GM23248 (cell line): Measurements from ENCODE around the gene SSR1. TPM values are rescaled to one million over a fixed set of nuclear protein-coding genes. Genes with fewer than 3 reads are reported as not detected.

Source experiments
- DNase-seq: peaks from one replicate; pipeline ENCODE4 v3.0.0-alpha.2; 2015
- H2AFZ ChIP-seq: fragments of 200-600 bp; sonication (generic); 2 replicates; pipeline ENCODE4 v1.6.1; 2016; ENCODE audit warnings: antibody characterized with exemption
- H3F3A ChIP-seq: fragments of 200-600 bp; sonication (generic); 2 replicates; pipeline ENCODE4 v1.6.1; 2016; ENCODE audit warnings: mild to moderate bottlenecking, antibody characterized with exemption, mixed run types; ENCODE audit not compliant: insufficient read depth
- H3K27ac ChIP-seq: fragments of 200-600 bp; sonication (generic); 2 replicates; pipeline ENCODE4 v1.5.1; 2016; ENCODE audit warnings: mild to moderate bottlenecking
- H3K27me3 ChIP-seq: fragments of 200-600 bp; sonication (generic); replicated peaks from 2 replicates; pipeline ENCODE4 v1.6.1; 2016; ENCODE audit warnings: mild to moderate bottlenecking; ENCODE audit not compliant: insufficient read depth
- H3K36me3 ChIP-seq: fragments of 200-600 bp; sonication (generic); 2 replicates; pipeline ENCODE4 v1.6.1; 2016; ENCODE audit warnings: low read depth, mild to moderate bottlenecking
- H3K4me1 ChIP-seq: fragments of 200-600 bp; sonication (generic); 2 replicates; pipeline ENCODE4 v1.6.1; 2016; ENCODE audit warnings: mild to moderate bottlenecking; ENCODE audit not compliant: insufficient read depth
- H3K4me2 ChIP-seq: fragments of 200-600 bp; sonication (generic); one replicate; pipeline ENCODE4 v1.6.1; 2016; ENCODE audit warnings: mild to moderate bottlenecking; ENCODE audit not compliant: unreplicated experiment
- H3K4me3 ChIP-seq: fragments of 200-600 bp; sonication (generic); 2 replicates; pipeline ENCODE4 v1.5.1; 2016; ENCODE audit warnings: mild to moderate bottlenecking
- H3K79me2 ChIP-seq: fragments of 200-600 bp; sonication (generic); 2 replicates; pipeline ENCODE4 v1.6.1; 2016; ENCODE audit warnings: mild to moderate bottlenecking; ENCODE audit not compliant: insufficient read depth
- H3K9ac ChIP-seq: fragments of 200-600 bp; sonication (generic); 2 replicates; pipeline ENCODE4 v1.6.1; 2016; ENCODE audit warnings: mild to moderate bottlenecking
- H3K9me2 ChIP-seq: fragments of 200-600 bp; sonication (generic); 2 replicates; pipeline ENCODE4 v1.6.1; 2016; ENCODE audit warnings: mixed run types, mild to moderate bottlenecking, moderate library complexity; ENCODE audit not compliant: insufficient read depth
- H3K9me3 ChIP-seq: fragments of 200-600 bp; sonication (generic); one replicate; pipeline ENCODE4 v1.6.1; 2017; ENCODE audit warnings: low read depth
- H4K20me1 ChIP-seq: fragments of 200-600 bp; sonication (generic); 2 replicates; pipeline ENCODE4 v1.6.0; 2016; ENCODE audit not compliant: insufficient read depth
- EZH2 ChIP-seq: fragments of 200-600 bp; sonication (generic); IDR thresholded peaks from 2 replicates; pipeline ENCODE4 v1.6.1; 2018; ENCODE audit warnings: antibody characterized with exemption, mild to moderate bottlenecking; ENCODE audit not compliant: insufficient read depth, poor library complexity, severe bottlenecking
- EZH2phosphoT487 ChIP-seq: fragments of 200-600 bp; sonication (generic); IDR thresholded peaks from 2 replicates; pipeline ENCODE4 v1.6.1; 2018; ENCODE audit warnings: antibody characterized with exemption, moderate library complexity, mild to moderate bottlenecking, low read depth; ENCODE audit not compliant: insufficient read depth
- WGBS, 2 experiments: methylation state at CpG; one replicate each; pipeline ENCODE4 v1.1.6; 2015 to 2017; ENCODE audit warnings: low lambda C conversion rate in 2 of 2, low coverage in 1 of 2; ENCODE audit errors: missing lambda C conversion rate in 2 of 2; 5-methylcytosine and 5-hydroxymethylcytosine counted together
- in situ Hi-C: fragments of 300-500 bp; cut with MboI; formaldehyde crosslinking; loops from 2 replicates; pipeline ENCODE4 v1.15.0; 2020
- polyA plus RNA-seq: library from polyadenylated mRNA; unstranded; fragments of >200 nt; fragmentation: Nextera tagmentation; extraction: Ambion mirVana; gene quantifications from 2 replicates; pipeline ENCODE4 v1.2.1, GENCODE V29; 2016
- total RNA-seq: library from RNA; depleted of rRNA; stranded (reverse); fragments of >200 nt; shearing (Covaris generic); gene quantifications from 2 replicates; pipeline ENCODE4 v1.2.3, GENCODE V29; 2014

The SSR1 gene
- total and polyA plus RNA-seq, 2 experiments from 2014 or later, result 180 to 241 TPM

DNA sequence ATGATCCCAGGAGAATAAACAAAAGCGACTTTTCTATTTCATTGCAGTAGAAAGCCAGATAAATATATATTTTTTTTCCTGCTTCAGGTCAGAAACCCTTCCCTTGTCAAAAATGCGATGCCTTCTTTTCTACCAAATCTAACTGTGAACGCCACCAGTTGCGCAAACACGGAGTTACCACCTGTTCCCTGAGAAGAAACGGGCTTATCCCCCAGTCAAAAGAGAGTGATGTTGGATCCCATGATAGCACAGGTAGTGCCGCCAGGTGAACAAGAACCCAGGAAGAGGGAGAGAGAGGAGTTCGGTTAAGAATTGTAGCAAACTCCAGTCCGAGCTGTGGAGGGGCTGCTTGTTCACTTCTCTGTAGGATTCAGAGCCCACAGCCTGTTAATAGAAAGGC lies 72.6 kb downstream of the SSR1 start:
- WGBS, 2 experiments, result 92 to 96% methylated on average over 9 of the region's 9 CpGs
- DNase-seq, result no peak
- no peak overlapping the region for H3K9ac ChIP-seq
- peaks cover 16% of the 10 kb centered on the region for H3K4me1 ChIP-seq
- H3K4me2 ChIP-seq, result no peak overlapping the region
- peaks cover 20% of the 10 kb centered on the region for H3F3A ChIP-seq
- H4K20me1 ChIP-seq, result no peaks in the 10 kb centered on the region
- H3K4me3 ChIP-seq, result no peak overlapping the region
- H3K9me2 ChIP-seq, result no peaks in the 10 kb centered on the region
- H3K9me3 ChIP-seq, result no peaks in the 10 kb centered on the region
- H2AFZ ChIP-seq, result no peak overlapping the region
- no peak overlapping the region for H3K27ac ChIP-seq
- H3K27me3 ChIP-seq, result no peaks in the 10 kb centered on the region
- H3K36me3 ChIP-seq, result peaks cover 5% of the 10 kb centered on the region; the same call in 1 of the 2 replicates
- H3K79me2 ChIP-seq, result peaks cover 82% of the 10 kb centered on the region
- in situ Hi-C loops, result loop anchor here (10.0 kb wide), 2 partner anchors 136 to 516 kb away; partner anchors contain the start of gene RREB1
- TF ChIP-seq EZH2, result no peak
- no peak for TF ChIP-seq EZH2phosphoT487

DNA sequence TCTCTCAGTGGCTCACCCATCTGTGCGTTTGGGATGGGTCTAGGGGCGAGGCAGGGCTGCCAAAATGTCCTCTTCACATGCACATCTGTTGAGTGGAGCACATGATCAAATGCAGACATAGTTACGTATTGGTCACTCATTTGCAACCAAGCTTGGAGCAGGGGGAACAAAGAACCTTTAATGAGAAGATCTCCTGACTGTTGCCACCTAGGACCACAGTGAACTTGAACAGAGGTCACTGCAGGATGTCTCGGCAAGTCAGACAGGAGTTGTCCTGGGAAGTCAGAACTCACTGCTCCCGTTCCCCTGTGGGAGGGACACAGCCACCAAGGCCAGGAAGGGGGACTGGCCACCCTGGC lies 73.4 kb downstream of the SSR1 start:
- Histone ChIP-seq H3K4me2 (no peak overlapping the region), H3K9ac (no peak overlapping the region), H3K4me1 (peaks cover 16% of the 10 kb centered on the region), H3K9me2 (no peaks in the 10 kb centered on the region), H4K20me1 (no peaks in the 10 kb centered on the region), H3K36me3 (peaks cover under 1% of the 10 kb centered on the region; the same call in 1 of the 2 replicates), H3K9me3 (no peaks in the 10 kb centered on the region), H3K27me3 (no peaks in the 10 kb centered on the region), H2AFZ (no peak overlapping the region), H3K4me3 (no peak overlapping the region), H3K27ac (no peak overlapping the region), H3K79me2 (peaks cover 82% of the 10 kb centered on the region), H3F3A (peaks cover 20% of the 10 kb centered on the region)
- TF ChIP-seq EZH2 (no peak), EZH2phosphoT487 (no peak)
- DNase-seq, result no peak
- WGBS, 2 experiments, result 77 to 79% methylated on average over 5 of the region's 5 CpGs
- in situ Hi-C loops, result no loop called here

DNA sequence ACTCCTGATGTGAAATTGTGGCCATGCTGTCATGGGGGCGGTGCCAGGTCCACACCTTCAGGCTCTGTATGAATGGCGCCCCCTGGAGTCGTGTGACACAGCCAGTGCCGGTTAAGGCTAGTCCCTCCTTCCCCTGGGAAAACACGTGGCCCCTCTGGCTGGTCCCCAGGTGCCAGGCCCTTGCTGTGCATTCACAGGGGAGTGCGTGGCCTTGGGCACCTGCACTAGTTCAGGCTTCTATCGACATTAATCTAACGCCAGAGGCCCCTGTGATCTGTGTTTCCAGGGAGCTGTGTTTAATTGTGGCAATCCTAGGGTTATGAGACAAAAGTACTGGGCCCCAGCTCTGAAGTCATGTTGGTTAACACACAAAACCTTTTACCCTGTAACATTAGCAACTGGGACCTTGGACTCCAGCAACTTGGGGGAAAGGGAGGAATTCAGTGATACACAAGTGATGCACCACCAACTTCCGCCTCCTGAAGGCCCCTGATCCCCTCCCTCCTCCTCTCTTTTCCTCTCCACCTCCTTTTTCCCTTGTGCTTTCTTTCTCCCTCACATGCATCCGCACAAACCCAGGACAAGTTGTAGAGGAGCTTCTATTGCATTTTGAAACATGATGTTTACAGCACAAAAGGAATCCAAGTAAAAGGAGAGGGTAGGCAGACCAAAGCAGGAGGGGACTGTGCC lies 74.0 kb downstream of the SSR1 start:
- TF ChIP-seq EZH2phosphoT487, result no peak
- H3K79me2 ChIP-seq, result peaks cover 82% of the 10 kb centered on the region
- in situ Hi-C loops, result no loop called here
- DNase-seq, result peak; percentile 88
- H3K4me1 ChIP-seq, result peaks cover 16% of the 10 kb centered on the region
- no peaks in the 10 kb centered on the region for H3K9me2 ChIP-seq
- no peaks in the 10 kb centered on the region; the same call in 1 of the 2 replicates for H3K36me3 ChIP-seq
- no peaks in the 10 kb centered on the region for H3K9me3 ChIP-seq
- no peak overlapping the region for H2AFZ ChIP-seq
- 0 out of 2 replicates have a peak overlapping the region, but pooled peaks have one; percentile 19 for H3K27ac ChIP-seq
- H3K4me2 ChIP-seq, result no peak overlapping the region
- no peaks in the 10 kb centered on the region for H4K20me1 ChIP-seq
- no peak overlapping the region for H3K9ac ChIP-seq
- peaks cover 20% of the 10 kb centered on the region for H3F3A ChIP-seq
- H3K27me3 ChIP-seq, result no peaks in the 10 kb centered on the region
- 47 to 49% methylated on average over 10 of the region's 10 CpGs for WGBS, 2 experiments
- H3K4me3 ChIP-seq, result no peak overlapping the region

DNA sequence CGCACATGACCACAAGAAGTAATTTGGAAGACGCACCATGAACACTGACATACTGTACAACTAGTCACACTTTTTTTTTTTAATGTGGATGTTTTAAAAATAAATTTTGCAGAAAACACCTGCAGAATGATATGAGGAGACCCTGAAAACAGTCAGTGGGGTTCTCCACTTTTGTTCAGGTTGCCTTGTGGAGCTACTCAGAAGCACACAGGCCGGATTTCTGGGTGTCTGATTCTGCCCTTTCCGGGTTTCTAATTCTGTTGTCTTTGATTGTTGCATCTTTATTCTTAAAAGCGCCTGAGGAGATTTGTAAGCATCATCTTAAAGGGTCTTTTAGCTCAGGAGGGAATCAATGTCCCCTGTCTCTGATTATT lies 74.5 kb downstream of the SSR1 start:
- no peak overlapping the region for H3K4me2 ChIP-seq
- H3K4me1 ChIP-seq, result peaks cover 16% of the 10 kb centered on the region
- no peaks in the 10 kb centered on the region for H3K9me2 ChIP-seq
- 89 to 90% methylated on average over 5 of the region's 5 CpGs for WGBS, 2 experiments
- H3K4me3 ChIP-seq, result no peak overlapping the region
- in situ Hi-C loops, result no loop called here
- no peaks in the 10 kb centered on the region for H4K20me1 ChIP-seq
- peaks cover 86% of the 10 kb centered on the region for H3K79me2 ChIP-seq
- H3K36me3 ChIP-seq, result no peaks in the 10 kb centered on the region; the same call in 1 of the 2 replicates
- peaks cover 20% of the 10 kb centered on the region for H3F3A ChIP-seq
- DNase-seq, result no peak
- no peak overlapping the region for H3K27ac ChIP-seq
- H3K27me3 ChIP-seq, result no peaks in the 10 kb centered on the region
- H2AFZ ChIP-seq, result no peak overlapping the region
- TF ChIP-seq EZH2 (no peak), EZH2phosphoT487 (no peak)
- no peak overlapping the region for H3K9ac ChIP-seq
- no peaks in the 10 kb centered on the region for H3K9me3 ChIP-seq
